Naive thymus-derived CD4-positive, alpha-beta T cell (primary cell): ENCODE measurements around the gene MIAT. TPM values are rescaled to one million over a fixed set of nuclear protein-coding genes. Genes with fewer than 3 reads are reported as not detected.

Experiments used
- ATAC-seq: fragments of 150-1000 bp; cut with Tn5 transposase; 2 replicates; pipeline ENCODE4 v1.10.0; 2021; ENCODE audit warnings: mild to moderate bottlenecking, moderate library complexity
- CTCF ChIA-PET: fragments of 350-600 bp; sonication (Branson Sonifier 250); formaldehyde crosslinking; loops from one replicate; lab custom pipeline; 2021; ENCODE audit warnings: antibody characterized with exemption; lab: Charles Lee
- POLR2A ChIA-PET: fragments of 350-600 bp; sonication (Branson Sonifier 250); formaldehyde crosslinking; loops from one replicate; lab custom pipeline; 2021; ENCODE audit warnings: antibody characterized with exemption, inconsistent platforms; lab: Charles Lee
- DNase-seq, 9 donors: peaks; one replicate each; pipeline versions ENCODE4 v3.0.0 to v3.0.0-alpha.2; 2020 to 2022; ENCODE audit warnings: mixed read lengths in 1 of 9
- H3K27ac ChIP-seq: one replicate; pipeline ENCODE4 v1.7.0; 2013; ENCODE audit warnings: mild to moderate bottlenecking, low read depth, low read length, moderate library complexity
- H3K27me3 ChIP-seq, 2 donors: one replicate each; pipeline ENCODE4 v1.7.0; 2013; ENCODE audit warnings: low read length in 2 of 2, mild to moderate bottlenecking in 2 of 2, moderate library complexity in 2 of 2; ENCODE audit not compliant: control insufficient read depth in 2 of 2, insufficient read depth in 2 of 2
- H3K36me3 ChIP-seq, 3 experiments: 1 replicate in 2 of 3; 2 replicates in 1 of 3; pipeline ENCODE4 v1.7.0; 2013; ENCODE audit warnings: low read length in 3 of 3, mild to moderate bottlenecking in 3 of 3, moderate library complexity in 1 of 3; ENCODE audit not compliant: insufficient read depth in 3 of 3, control insufficient read depth in 2 of 3
- H3K4me1 ChIP-seq, 2 donors: one replicate each; pipeline ENCODE4 v1.7.0; 2013; ENCODE audit warnings: low read length in 2 of 2, mild to moderate bottlenecking in 2 of 2, moderate library complexity in 1 of 2; ENCODE audit not compliant: control insufficient read depth in 2 of 2, insufficient read depth in 2 of 2
- H3K4me3 ChIP-seq: 2 replicates; pipeline ENCODE4 v1.7.0; 2013; ENCODE audit warnings: mild to moderate bottlenecking, low read length
- H3K9me3 ChIP-seq, 3 experiments: 1 replicate in 2 of 3; 2 replicates in 1 of 3; pipeline ENCODE4 v1.7.0; 2013; ENCODE audit warnings: low read length in 3 of 3; ENCODE audit not compliant: control insufficient read depth in 2 of 3
- H3K27ac Mint-ChIP-seq, 9 donors: one replicate each; pipeline ENCODE4 v1.8.0; 2020 to 2022; ENCODE audit warnings: mixed read lengths in 9 of 9, mild to moderate bottlenecking in 8 of 9, moderate library complexity in 5 of 9, inconsistent platforms in 2 of 9
- H3K27me3 Mint-ChIP-seq, 5 donors: one replicate each; pipeline ENCODE4 v1.8.0; 2021 to 2022; ENCODE audit warnings: mixed read lengths in 5 of 5, mild to moderate bottlenecking in 1 of 5
- H3K36me3 Mint-ChIP-seq, 5 donors: one replicate each; pipeline ENCODE4 v1.8.0; 2020 to 2022; ENCODE audit warnings: mixed read lengths in 5 of 5, mild to moderate bottlenecking in 3 of 5, inconsistent platforms in 1 of 5
- H3K4me1 Mint-ChIP-seq, 7 donors: one replicate each; pipeline ENCODE4 v1.8.0; 2020 to 2022; ENCODE audit warnings: mixed read lengths in 7 of 7, mild to moderate bottlenecking in 3 of 7, inconsistent platforms in 1 of 7
- H3K4me3 Mint-ChIP-seq, 10 donors: one replicate each; pipeline ENCODE4 v1.8.0; 2020 to 2022; ENCODE audit warnings: mild to moderate bottlenecking in 10 of 10, mixed read lengths in 10 of 10, moderate library complexity in 6 of 10, inconsistent platforms in 2 of 10
- H3K9me3 Mint-ChIP-seq, 11 donors: one replicate each; pipeline ENCODE4 v1.8.0; 2020 to 2022; ENCODE audit warnings: mixed read lengths in 11 of 11, mild to moderate bottlenecking in 4 of 11, inconsistent platforms in 1 of 11, moderate library complexity in 1 of 11
- intact Hi-C, 2 donors: fragments of 100-400 bp; cut with micrococcal nuclease; formaldehyde crosslinking; loops; one replicate each; pipeline ENCODE4 v1.15.1; 2023
- polyA plus RNA-seq, 2 donors: library from polyadenylated mRNA; unstranded; fragments of 300-500 nt; fragmentation: Illumina TruSeq; gene quantifications; one replicate each; pipeline ENCODE4 v1.2.3, GENCODE V29; 2021
- total RNA-seq, 6 experiments: library from RNA in 5 of 6; stranded (reverse) in 5 of 6; gene quantifications; 1 replicate in 5 of 6; 2 replicates in 1 of 6; pipeline ENCODE4 v1.2.3 and lab custom pipeline; 2021 to 2026

MIAT gene
- total and polyA plus RNA-seq, 7 experiments from 2014 or later, result 0.05 to 156 (median 35.8) TPM

- ChIA-PET POLR2A (no interaction called here), CTCF (interaction anchor here (0.6 to 1.5 kb wide), 2 partner anchors 18 to 146 kb away, joined by 4 to 6 read pairs; no protein-coding TSS in a partner anchor)
- Histone ChIP-seq H3K27ac (no peak overlapping the region), H3K4me3 (no peak overlapping the region), H3K4me1 (peaks cover 28 to 44% of the 10 kb centered on the region in 2 donors), H3K27me3 (no peaks in the 10 kb centered on the region), H3K9me3 (no peaks in the 10 kb centered on the region), H3K36me3 (no peaks in the 10 kb centered on the region)
- peaks cover 33 to 75% (median 44%) of the 10 kb centered on the region in 7 donors for H3K4me1 Mint-ChIP-seq
- H3K27me3 Mint-ChIP-seq, result peaks cover 0 to 5% (median 0%) of the 10 kb centered on the region in 5 donors
- no peaks in the 10 kb centered on the region for H3K36me3 Mint-ChIP-seq
- DNase-seq, result no peak
- ATAC-seq, result no peak
- H3K4me3 Mint-ChIP-seq, result peak overlapping the region in 9 of 10 donors; percentile 3 to 85 (median 43)
- H3K9me3 Mint-ChIP-seq, result no peaks in the 10 kb centered on the region
- peak overlapping the region in 5 of 9 donors; percentile 11 to 56 (median 44) for H3K27ac Mint-ChIP-seq
- intact Hi-C loops, result loop anchor here in 1 of 2 donors (2.0 kb wide), 1 partner anchor 24 kb away; no protein-coding TSS in a partner anchor
Measured at GRCh38 chr22:26648528-26649388, 8.6 kb upstream of the MIAT start.

DNA sequence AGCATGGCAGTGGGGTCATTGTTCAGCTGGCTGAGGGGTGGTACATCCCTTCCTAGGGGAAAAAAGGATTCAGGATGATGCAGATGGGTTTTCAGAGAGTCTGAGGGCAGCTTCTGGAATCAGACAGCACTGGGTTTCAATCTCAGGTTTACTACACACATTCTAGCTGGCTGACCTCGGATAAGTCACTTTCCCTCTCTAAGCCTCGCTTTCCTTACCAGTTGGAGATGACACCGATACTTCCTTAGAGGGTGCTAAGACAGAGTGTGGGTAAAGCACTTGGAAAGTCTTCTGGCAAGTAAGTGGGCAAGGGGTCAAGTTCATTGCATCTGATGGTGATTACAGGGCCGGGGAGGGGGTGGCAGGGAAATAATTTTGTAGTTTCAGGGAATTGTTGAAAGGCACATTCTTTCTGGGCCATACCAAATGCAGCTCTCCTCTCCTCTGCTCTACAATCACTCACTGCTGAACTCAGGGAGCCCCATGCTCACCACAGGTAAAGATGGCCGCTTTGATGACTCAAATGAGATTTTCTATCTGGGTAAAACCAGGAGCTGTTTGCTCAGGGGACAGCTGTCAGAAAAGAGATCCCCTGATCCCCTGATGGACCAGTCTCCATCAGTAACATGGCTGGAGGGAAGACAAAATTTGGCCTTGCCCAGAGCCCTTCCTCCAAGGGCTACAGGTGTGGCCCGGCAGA, 6.5 kb upstream of the MIAT start:
- no peak overlapping the region for H3K4me3 ChIP-seq
- no peaks in the 10 kb centered on the region for H3K27me3 ChIP-seq
- H3K27ac ChIP-seq, result no peak overlapping the region
- H3K4me1 Mint-ChIP-seq, result peaks cover 27 to 57% (median 29%) of the 10 kb centered on the region in 7 donors
- intact Hi-C loops, result no loop called here
- ChIA-PET CTCF (interaction anchor here (0.6 kb wide), 2 partner anchors 64 to 151 kb away, joined by 3 read pairs; no protein-coding TSS in a partner anchor), POLR2A (interaction anchor here (0.6 to 1.6 kb wide), 3 partner anchors 15 to 167 kb away, joined by 3 to 5 read pairs (median 4); partner anchors contain the start of genes HPS4, SRRD and TFIP11)
- no peaks in the 10 kb centered on the region for H3K9me3 Mint-ChIP-seq
- H3K27me3 Mint-ChIP-seq, result peaks cover 0 to 15% (median 0%) of the 10 kb centered on the region in 5 donors
- H3K27ac Mint-ChIP-seq, result no peak overlapping the region
- no peak for ATAC-seq
- H3K9me3 ChIP-seq, result no peaks in the 10 kb centered on the region
- H3K36me3 Mint-ChIP-seq, result no peaks in the 10 kb centered on the region
- H3K4me1 ChIP-seq, result peaks cover 13 to 24% of the 10 kb centered on the region in 2 donors
- no peaks in the 10 kb centered on the region for H3K36me3 ChIP-seq
- DNase-seq, result no peak
- H3K4me3 Mint-ChIP-seq, result no peak overlapping the region

- peaks cover 13 to 22% of the 10 kb centered on the region in 2 donors for H3K4me1 ChIP-seq
- ChIA-PET POLR2A (interaction anchor here (0.6 to 1.5 kb wide), 4 partner anchors 71 to 168 kb away, joined by 3 to 6 read pairs (median 4); partner anchors contain the start of genes HPS4, SRRD and TFIP11), CTCF (no interaction called here)
- Mint-ChIP-seq H3K4me3 (no peak overlapping the region), H3K9me3 (no peaks in the 10 kb centered on the region), H3K36me3 (no peaks in the 10 kb centered on the region), H3K4me1 (peaks cover 21 to 51% (median 25%) of the 10 kb centered on the region in 7 donors), H3K27ac (peak overlapping the region in 1 of 9 donors; percentile 36), H3K27me3 (peaks cover 0 to 15% (median 0%) of the 10 kb centered on the region in 5 donors)
- no peaks in the 10 kb centered on the region for H3K27me3 ChIP-seq
- no peak overlapping the region for H3K27ac ChIP-seq
- no peak for ATAC-seq
- no peak for DNase-seq
- H3K36me3 ChIP-seq, result no peaks in the 10 kb centered on the region
- H3K4me3 ChIP-seq, result no peak overlapping the region
- H3K9me3 ChIP-seq, result no peaks in the 10 kb centered on the region
- intact Hi-C loops, result no loop called here
Measured at GRCh38 chr22:26651815-26652214, 5.6 kb upstream of the MIAT start.

DNA sequence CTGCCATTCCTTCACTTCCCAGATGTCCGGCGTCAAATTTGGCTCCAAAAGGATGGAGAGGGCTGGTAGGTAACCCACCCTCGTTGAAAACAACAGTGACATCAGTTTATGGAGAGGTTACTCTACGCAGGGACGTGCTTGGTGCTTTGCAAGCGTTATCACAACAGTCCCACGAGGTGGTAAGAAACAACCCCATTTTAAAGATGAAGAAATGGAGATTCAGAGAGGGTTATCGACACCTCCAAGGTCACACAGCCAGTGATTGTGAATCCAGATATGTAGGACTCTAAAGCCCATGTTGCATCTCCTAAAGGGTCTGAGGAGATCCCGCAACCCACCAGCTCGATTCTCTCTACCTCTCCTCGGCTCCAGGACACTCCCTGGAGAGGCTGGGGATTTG, 773 bp downstream of the MIAT start:
- Mint-ChIP-seq H3K4me1 (peaks cover 14 to 47% (median 21%) of the 10 kb centered on the region in 7 donors), H3K27ac (peak overlapping the region in 6 of 9 donors; percentile 36 to 91 (median 71)), H3K36me3 (peaks cover 0 to 12% (median 0%) of the 10 kb centered on the region in 5 donors), H3K27me3 (peaks cover 0 to 12% (median 0%) of the 10 kb centered on the region in 5 donors), H3K9me3 (no peaks in the 10 kb centered on the region), H3K4me3 (peak overlapping the region; percentile 68 to 98 (median 88))
- Histone ChIP-seq H3K9me3 (no peaks in the 10 kb centered on the region), H3K36me3 (no peaks in the 10 kb centered on the region), H3K27me3 (no peaks in the 10 kb centered on the region), H3K4me1 (peaks cover 15 to 20% of the 10 kb centered on the region in 2 donors), H3K27ac (no peak overlapping the region), H3K4me3 (peak overlapping the region; percentile 87)
- ChIA-PET CTCF (no interaction called here), POLR2A (interaction anchor here (6.5 kb wide), 1 partner anchor 14 kb away, joined by 26 read pairs; no protein-coding TSS in a partner anchor)
- DNase-seq (no peak), ATAC-seq (peak; percentile 28)
- intact Hi-C loops, result loop anchor here in 1 of 2 donors (5.0 kb wide), 2 partner anchors 176 to 231 kb away; partner anchors contain the start of genes ASPHD2, HPS4 and SRRD

GRCh38 chr22:26658671-26659478, 1.5 kb downstream of the MIAT start:
- H3K4me3 ChIP-seq, result peak overlapping the region; percentile 87

More at GRCh38 chr22:26658671-26659478, 1.5 kb downstream of the MIAT start:
- no peak overlapping the region for H3K27ac ChIP-seq
- Mint-ChIP-seq H3K4me3 (peak overlapping the region; percentile 80 to 98 (median 88)), H3K4me1 (peaks cover 14 to 54% (median 21%) of the 10 kb centered on the region in 7 donors), H3K36me3 (peaks cover 0 to 14% (median 0%) of the 10 kb centered on the region in 5 donors), H3K27me3 (peaks cover 0 to 10% (median 0%) of the 10 kb centered on the region in 5 donors), H3K27ac (peak overlapping the region in 7 of 9 donors; percentile 47 to 91 (median 74)), H3K9me3 (no peaks in the 10 kb centered on the region)
- H3K9me3 ChIP-seq, result no peaks in the 10 kb centered on the region
- H3K27me3 ChIP-seq, result no peaks in the 10 kb centered on the region
- ChIA-PET POLR2A (interaction anchor here (6.5 kb wide), 1 partner anchor 13 kb away, joined by 26 read pairs; no protein-coding TSS in a partner anchor), CTCF (no interaction called here)
- H3K36me3 ChIP-seq, result no peaks in the 10 kb centered on the region
- intact Hi-C loops, result loop anchor here in 1 of 2 donors (5.0 kb wide), 2 partner anchors 177 to 232 kb away; partner anchors contain the start of genes ASPHD2, HPS4 and SRRD
- peaks cover 15 to 20% of the 10 kb centered on the region in 2 donors for H3K4me1 ChIP-seq
- DNase-seq, result peak in 6 of 9 donors; percentile 32 to 77 (median 40)
- peak; percentile 75 for ATAC-seq
